Neural cell (in vitro differentiated cells): ENCODE measurements around the gene KCNIP2.

Experiments
- CTCF ChIP-seq: fragments of 450-650 bp; IDR thresholded peaks from 2 replicates; pipeline ENCODE4 v1.5.1; 2014; ENCODE audit warnings: antibody characterized with exemption, mild to moderate bottlenecking, moderate library complexity; ENCODE audit not compliant: poor library complexity, severe bottlenecking
- EZH2 ChIP-seq: fragments of 200-600, 300-800 bp; shearing (Covaris generic), sonication (generic); IDR thresholded peaks from 2 replicates; pipeline ENCODE4 v1.6.1; 2014; ENCODE audit warnings: antibody characterized with exemption, low read length, borderline replicate concordance, mild to moderate bottlenecking; ENCODE audit not compliant: insufficient read depth, poor library complexity, severe bottlenecking

DNA sequence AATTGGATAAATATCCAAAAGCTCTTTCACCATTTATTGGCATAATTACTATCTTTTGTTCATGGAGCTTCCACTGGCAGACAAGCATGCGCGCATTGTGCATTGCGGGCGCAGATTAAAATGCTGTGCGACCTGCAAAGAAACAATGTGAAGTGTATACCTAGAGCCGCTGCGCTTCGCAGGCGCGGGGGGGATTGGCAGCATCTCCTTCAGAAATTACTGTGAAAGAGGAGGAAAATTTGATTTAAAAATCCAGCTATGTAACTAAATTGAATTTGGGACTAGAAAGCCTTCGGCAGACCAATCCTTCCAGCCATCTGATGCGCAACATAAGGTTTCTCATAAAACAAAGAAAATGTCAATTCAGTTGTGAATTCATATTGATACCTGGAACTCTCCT is 50.1 kb downstream of the KCNIP2 start:
- TF ChIP-seq CTCF (no peak), EZH2 (no peak)
